Stimulated activated CD8-positive, alpha-beta memory T cell treated with anti-CD3 and anti-CD28 coated beads, Interleukin-12 subunit alpha, Interleukin-12 subunit beta, amount 100 ng/mL, for 4 hours (primary cell): ENCODE data around the gene DLX2.

ENCODE experiments used
- DNase-seq: peaks from one replicate; pipeline ENCODE4 v3.0.0-alpha.2; 2020; ENCODE audit warnings: low read depth

The DLX2 gene

GRCh38 chr2:172107690-172108586 is 5.2 kb upstream of the DLX2 start:
- DNase-seq: no peak

DNA sequence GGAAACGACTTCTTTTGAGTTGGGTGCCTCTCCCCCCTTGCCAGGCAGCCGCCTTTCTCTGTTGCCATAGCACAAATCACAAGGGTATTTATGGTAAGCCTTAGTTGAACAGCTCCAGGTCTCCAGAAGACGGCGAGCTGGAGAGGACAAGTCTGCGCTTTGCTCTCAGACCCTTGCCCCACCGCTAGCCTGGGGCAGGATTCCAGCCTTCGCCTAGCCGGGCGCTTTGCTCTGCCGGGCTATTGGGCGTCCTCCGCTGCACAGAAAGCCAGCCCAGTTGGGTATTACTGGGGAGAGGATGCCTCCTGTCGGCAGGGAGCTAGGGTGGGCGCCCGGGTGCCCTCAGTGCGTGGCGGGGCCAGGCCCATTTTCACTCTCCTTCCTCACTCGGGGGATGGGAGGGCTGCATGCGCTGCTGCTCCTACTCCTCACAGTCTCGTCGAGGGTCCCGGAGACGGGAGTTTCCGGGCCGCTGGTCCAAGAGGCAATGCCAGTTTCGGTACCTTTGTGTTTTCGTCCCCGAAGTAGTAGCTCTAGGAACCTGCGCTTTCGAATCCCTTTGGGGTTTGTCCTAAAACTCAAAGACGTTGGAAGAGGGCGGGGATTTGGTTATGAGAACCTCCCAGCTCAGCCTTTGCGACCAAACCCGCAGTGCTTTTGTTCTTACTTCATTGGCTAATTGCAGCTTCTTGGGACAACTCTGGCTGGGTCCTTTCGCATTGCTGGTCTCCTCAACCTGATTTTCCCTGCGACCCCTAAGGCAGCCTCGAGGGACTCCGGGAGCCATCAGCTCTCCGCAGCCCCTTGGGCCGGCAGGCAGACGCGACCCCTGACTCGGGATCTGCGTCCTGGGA is 3.6 kb upstream of the DLX2 start:
- no peak for DNase-seq

DNA sequence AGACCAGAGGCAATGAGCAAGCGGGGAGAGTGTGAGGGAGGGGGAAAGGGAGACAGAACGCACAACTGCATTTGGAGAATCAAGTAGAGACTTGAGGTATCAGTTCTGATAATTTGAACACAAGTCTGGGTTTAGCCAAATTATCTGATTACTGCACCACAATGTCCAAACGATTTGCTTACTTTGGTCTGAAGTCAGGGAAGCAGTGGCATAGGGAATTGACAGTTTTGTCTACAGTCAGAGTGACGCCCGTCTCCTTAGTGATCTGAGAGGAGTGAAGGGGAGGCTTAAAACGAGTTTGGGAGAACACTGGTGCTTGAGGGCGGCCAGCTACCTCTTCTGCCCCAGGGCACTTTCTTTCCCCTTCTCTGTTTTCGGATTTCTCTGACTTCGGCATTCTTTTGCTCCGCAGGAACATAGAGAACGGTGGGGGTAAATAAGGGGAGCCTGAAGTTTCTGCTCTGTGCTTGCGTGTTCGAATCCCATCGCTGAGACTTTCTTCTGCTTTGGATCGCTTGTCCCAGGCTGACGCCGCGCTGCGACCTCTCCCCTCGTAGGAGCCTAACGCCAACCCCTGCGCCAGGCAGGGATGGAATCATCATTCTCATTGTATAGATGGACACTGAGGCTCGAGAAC is 2.9 kb upstream of the DLX2 start:
- DNase-seq: no peak

DNA sequence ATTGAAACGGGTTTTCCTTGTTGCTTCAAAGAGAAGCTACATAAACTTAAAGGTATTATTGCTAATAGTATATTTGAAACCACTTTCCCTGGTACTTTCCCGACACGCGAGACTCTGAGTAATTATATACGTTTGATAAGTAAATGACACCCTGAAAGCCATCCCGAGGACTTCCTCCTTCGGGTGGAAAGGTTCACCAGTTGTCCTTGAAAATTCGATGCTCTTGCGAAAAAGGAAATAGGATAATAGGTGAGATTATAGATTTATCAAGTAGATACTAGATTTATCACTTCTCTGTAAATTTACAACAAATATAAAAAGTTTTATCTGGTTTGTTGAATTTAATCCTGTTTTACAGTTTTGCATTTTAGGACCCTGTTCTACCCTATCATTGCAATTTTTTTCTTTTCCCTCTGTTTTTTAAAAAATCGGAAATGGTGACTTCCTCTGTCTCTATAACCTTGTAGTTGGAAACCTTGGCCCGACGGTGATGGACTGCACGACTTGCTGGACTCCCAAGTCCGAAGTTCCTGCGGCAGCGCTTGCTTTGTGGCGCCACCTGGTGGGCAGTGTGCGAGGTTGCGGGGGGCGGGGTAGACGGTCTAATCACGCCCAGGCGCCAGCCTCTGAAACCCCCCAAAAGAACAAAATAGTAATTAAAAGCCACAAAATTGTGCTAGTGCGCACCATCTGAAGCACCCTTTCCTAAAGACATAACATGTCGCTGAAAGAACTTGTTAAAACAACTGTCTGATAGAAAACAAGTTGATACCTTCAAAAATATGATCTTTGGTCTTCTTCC is 972 bp upstream of the DLX2 start:
- no peak for DNase-seq

- DNase-seq: no peak
Observed at GRCh38 chr2:172101821-172102390, 794 bp downstream of the DLX2 start.

GRCh38 chr2:172100935-172101820 is 1.5 kb downstream of the DLX2 start:
- DNase-seq: no peak

DNA sequence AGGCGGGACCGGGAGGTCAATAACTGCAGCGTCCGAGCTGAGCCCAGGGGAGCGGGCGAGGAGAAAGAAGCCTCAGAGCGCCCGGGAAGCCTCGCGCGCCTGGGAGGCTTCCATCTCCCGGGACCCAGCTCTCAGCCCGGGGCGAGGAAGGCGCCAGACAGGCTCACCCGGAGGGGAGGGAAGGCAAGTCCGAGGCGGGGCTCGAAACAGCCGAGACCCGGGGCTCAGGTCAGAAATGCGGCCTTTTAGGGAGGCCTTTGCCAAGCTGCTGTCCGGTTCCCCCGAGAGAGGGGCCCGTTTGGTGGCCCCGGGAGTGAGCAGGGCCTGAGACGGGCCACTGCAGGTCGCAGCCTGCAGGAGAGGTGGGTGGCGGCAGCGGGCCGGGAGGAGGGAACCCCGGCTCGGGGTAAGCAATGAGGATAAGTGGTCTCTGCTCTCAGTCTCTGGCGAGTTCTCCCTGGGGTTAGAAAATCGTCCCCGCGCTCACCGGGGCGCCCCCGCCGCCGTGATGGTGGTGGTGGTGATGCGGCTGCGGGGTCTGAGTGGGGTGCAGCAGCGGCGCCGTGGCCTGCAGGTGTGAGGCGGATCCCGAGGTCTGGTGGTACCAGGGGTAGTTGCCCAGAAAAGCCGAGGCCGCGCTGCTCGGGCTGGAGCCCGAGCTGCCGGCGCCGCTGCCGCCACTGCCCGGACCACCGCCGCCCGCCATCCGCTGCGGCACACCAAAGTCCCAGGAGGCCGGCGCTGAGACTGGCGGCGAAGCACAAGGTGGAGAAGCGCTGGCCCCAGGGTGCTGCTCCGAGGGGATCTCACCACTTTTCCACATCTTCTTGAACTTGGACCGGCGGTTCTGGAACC is 2.4 kb downstream of the DLX2 start:
- DNase-seq: no peak

- DNase-seq: no peak
Observed at GRCh38 chr2:172099472-172100079, 3.1 kb downstream of the DLX2 start.

GRCh38 chr2:172098650-172099471 is 3.8 kb downstream of the DLX2 start:
- DNase-seq: no peak

DNA sequence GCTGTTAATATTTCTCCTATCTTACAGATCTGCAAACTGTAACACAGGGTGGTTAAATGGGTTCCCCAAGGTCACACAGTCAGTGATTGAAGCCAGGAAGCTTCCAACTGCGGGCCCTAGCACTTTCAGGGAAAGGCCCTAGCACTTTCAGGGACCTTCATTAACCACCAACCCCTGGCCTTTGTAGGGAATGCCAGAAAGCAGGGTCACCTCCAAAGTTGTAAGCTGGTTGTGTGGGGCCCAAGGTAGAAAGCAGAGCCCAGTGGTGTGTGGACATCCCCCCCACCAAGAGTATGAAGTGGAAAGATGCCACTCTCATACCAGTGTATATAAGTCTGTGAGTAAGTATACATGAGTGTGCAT is 4.4 kb downstream of the DLX2 start:
- no peak for DNase-seq

GRCh38 chr2:172097557-172098131 is 5.1 kb downstream of the DLX2 start:
- DNase-seq: no peak

DNA sequence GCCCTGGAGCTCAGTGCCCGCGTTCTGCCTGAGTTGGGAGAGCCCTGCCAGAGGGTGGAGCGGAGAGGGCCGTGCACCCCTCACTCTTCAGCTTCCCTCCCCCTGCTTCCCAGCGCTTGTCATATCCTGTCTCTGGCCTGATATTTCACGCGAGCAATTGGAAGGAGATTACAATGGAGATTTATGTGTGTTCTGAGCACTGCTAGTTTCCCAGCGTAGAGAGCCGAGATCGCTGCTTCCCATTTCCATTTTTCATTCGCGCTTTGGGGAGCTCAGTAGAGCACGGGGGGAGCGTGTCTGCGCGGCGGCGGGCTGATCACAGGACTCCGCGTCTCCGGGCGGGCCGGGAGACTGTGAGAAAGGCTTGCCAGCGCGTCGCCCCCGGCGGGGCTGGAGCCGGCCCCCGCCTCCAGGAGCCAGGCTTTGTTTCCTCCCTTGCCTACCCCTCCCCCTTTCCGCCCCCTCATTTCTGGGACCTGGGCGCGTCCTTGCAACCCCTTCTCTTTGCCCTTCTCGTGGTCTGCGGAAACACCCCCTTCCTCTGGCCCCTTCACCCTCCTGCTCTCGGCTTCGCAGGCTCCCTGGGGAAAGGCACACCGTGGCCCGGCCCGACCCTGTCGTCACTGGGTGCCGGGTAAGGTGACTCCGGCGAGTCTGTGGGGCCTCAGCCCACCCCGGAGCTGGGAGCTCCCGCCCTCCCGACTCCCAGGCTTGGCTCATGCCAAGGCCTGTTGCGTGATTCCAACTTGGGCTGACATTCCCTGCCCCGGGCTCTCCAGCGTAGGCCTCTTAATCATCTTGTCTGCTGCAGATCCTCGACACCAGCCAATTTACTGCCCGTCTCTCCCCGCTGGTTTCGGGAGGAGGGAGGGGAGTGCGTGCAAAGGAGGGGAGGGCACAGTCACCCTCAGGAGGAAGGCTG is 5.8 kb downstream of the DLX2 start:
- DNase-seq: no peak

DNA sequence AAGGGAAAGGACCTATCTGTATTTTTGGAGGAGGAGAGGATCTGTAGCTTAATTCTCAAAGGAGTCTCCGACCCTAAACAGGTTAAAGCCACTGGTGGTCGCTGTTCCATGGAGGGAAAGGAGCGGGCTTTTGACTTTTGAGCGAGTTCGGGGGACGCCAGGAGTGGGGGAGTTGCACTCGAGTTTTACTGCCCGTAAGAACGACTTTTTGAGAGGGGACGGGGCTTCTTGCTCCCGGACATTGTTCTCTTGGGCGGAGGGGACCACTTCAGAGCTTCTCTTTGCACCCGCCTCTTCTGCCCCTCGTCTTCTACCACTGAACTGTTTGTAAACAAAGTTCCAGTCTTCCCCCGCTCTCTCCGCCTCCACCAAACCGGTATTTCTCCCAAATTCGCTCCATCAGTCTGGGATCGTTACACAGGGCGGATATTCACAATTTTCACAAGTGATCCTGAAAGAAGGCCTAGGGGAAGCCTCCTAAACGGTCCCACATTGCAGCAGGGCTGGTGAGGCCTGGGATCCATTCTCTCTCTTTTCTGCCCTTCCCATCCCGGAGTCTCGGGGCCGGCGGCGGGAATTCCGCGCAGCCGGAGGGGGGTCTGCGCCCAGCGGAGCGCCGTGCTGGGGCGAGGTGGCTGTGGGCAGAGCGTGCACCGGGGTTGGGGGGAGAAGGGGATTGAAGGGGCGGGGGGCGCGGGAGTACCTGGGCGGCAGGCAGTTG is 6.6 kb downstream of the DLX2 start:
- DNase-seq: no peak

- peak; percentile 55 for DNase-seq
Observed at GRCh38 chr2:172095146-172095904, 7.4 kb downstream of the DLX2 start.
